ENCODE data around the gene MRPL50.

MRPL50 gene

GRCh38 chr9:101359679-101360078, 38.7 kb downstream of the MRPL50 start:
- TF ChIP-seq CTCF (conservative IDR thresholded peaks at IDR 0.05; ENCODE audit: low read depth, low read length) = no peak
- no peak for DNase-seq (ENCODE audit: low read depth)

GRCh38 chr9:101356619-101357018, 41.8 kb downstream of the MRPL50 start:
- no peak for DNase-seq (ENCODE audit: low read depth)
- H3K4me3 ChIP-seq (ENCODE audit: low read depth, low read length) = no peak overlapping the region
- TF ChIP-seq CTCF (conservative IDR thresholded peaks at IDR 0.05; ENCODE audit: low read depth, low read length) = no peak

More at GRCh38 chr9:101359679-101360078, 38.7 kb downstream of the MRPL50 start:
- H3K4me3 ChIP-seq (ENCODE audit: low read depth, low read length) = no peak overlapping the region

GRCh38 chr9:101354765-101355708, 43.4 kb downstream of the MRPL50 start:
- no peak for DNase-seq (ENCODE audit: low read depth)
- H3K4me3 ChIP-seq (ENCODE audit: low read depth, low read length) = no peak overlapping the region
- no peak for TF ChIP-seq CTCF (conservative IDR thresholded peaks at IDR 0.05; ENCODE audit: low read depth, low read length)

GRCh38 chr9:101354143-101354764, 44.2 kb downstream of the MRPL50 start:
- H3K4me3 ChIP-seq (ENCODE audit: low read depth, low read length) = no peak overlapping the region
- no peak for DNase-seq (ENCODE audit: low read depth)
- TF ChIP-seq CTCF (conservative IDR thresholded peaks at IDR 0.05; ENCODE audit: low read depth, low read length) = no peak

GRCh38 chr9:101353683-101354082, 44.7 kb downstream of the MRPL50 start:
- no peak for TF ChIP-seq CTCF (conservative IDR thresholded peaks at IDR 0.05; ENCODE audit: low read depth, low read length)
- H3K4me3 ChIP-seq (ENCODE audit: low read depth, low read length) = no peak overlapping the region
- no peak for DNase-seq (ENCODE audit: low read depth)

- TF ChIP-seq CTCF (conservative IDR thresholded peaks at IDR 0.05; ENCODE audit: low read depth, low read length) = no peak
- no peak overlapping the region for H3K4me3 ChIP-seq (ENCODE audit: low read depth, low read length)
- no peak for DNase-seq (ENCODE audit: low read depth)
These were observed 45.4 kb downstream of the MRPL50 start for GRCh38 chr9:101352892-101353463.

Measured in choroid plexus epithelial cell (primary cell).